Diencephalon (tissue), 1 donor: ENCODE measurements around the gene CC2D1A. TPM values are rescaled to one million over a fixed set of nuclear protein-coding genes. Genes with fewer than 3 reads are reported as not detected.

Experiments
- small RNA-seq: library from RNA; depleted of rRNA; stranded (forward); fragments of <200 nt; gene quantifications from one replicate; pipeline ENCODE3, GENCODE V24; 2014
- total RNA-seq: library from RNA; depleted of rRNA; stranded (reverse); fragments of >200 nt; gene quantifications from one replicate; pipeline ENCODE4 v1.2.3, GENCODE V29; 2014

The CC2D1A gene
- total RNA-seq, result 16.8 TPM

GRCh38 chr19:13905634-13906520 lies at the start of gene CC2D1A, which contains the start of gene BRME1:
Gene CC2D1A (plus strand): TSS chr19:13906201. CDS start chr19:13906442, 241 bp downstream.
Gene BRME1 (minus strand): TSS chr19:13906117. CDS start chr19:13904892, 1,225 bp downstream.

GRCh38 chr19:13876834-13877233 lies 29.2 kb upstream of the CC2D1A start, which contains the start of gene NANOS3:
Gene NANOS3 (plus strand): TSS chr19:13877134. CDS start chr19:13877249, 115 bp downstream.

GRCh38 chr19:13938301-13939064 lies 32.5 kb downstream of the CC2D1A start, which contains the start of gene PODNL1:
Gene PODNL1 (minus strand): TSS chr19:13938417. CDS start chr19:13938181, 236 bp downstream.

GRCh38 chr19:13952154-13952930 lies 46.3 kb downstream of the CC2D1A start, which contains the start of gene DCAF15:
Gene DCAF15 (plus strand): TSS chr19:13952509. CDS start chr19:13952513, 4 bp downstream.

Small RNAs within 50 kb of the gene (small RNA-seq; reads per million reads assigned to genes)
- gene MIR181C (1,302 reads per million, percentile 99 among the genes with 10 or more reads in this experiment), gene MIR181D (190 reads per million, percentile 97 among the genes with 10 or more reads in this experiment)

Other genes starting within 250 kb of the CC2D1A start
- 15.5 TPM for gene MRI1, start 141.7 kb upstream of the CC2D1A start, total RNA-seq
- 29.3 TPM for gene C19orf53, start 131.7 kb upstream of the CC2D1A start, total RNA-seq
- 5.3 TPM for gene ZSWIM4, start 110.8 kb upstream of the CC2D1A start, total RNA-seq
- 1.2 TPM for gene NANOS3, start 29.1 kb upstream of the CC2D1A start, total RNA-seq
- gene BRME1, start 84 bp upstream of the CC2D1A start, total RNA-seq, result 11.1 TPM
- gene PODNL1, start 32.2 kb downstream of the CC2D1A start, total RNA-seq, result 1.6 TPM
- 10.6 TPM for gene DCAF15, start 46.3 kb downstream of the CC2D1A start, total RNA-seq
- gene RFX1, start 100.1 kb downstream of the CC2D1A start, total RNA-seq, result 4.2 TPM
- gene RLN3, start 121.9 kb downstream of the CC2D1A start, total RNA-seq, result not detected
- 3.9 TPM for gene IL27RA, start 125.6 kb downstream of the CC2D1A start, total RNA-seq
- gene PALM3, start 155.9 kb downstream of the CC2D1A start, total RNA-seq, result 6.0 TPM
- gene MISP3, start 166.6 kb downstream of the CC2D1A start, total RNA-seq, result 1.8 TPM
- gene C19orf67, start 179.6 kb downstream of the CC2D1A start, total RNA-seq, result not detected
- 26.1 TPM for gene SAMD1, start 184.6 kb downstream of the CC2D1A start, total RNA-seq
- 60.7 TPM for gene PRKACA, start 211.6 kb downstream of the CC2D1A start, total RNA-seq
- 1.6 TPM for gene ASF1B, start 230.4 kb downstream of the CC2D1A start, total RNA-seq